ENCODE results near the gene BAIAP2.

The BAIAP2 gene

GRCh38 chr17:81050645-81051625, 16.0 kb downstream of the BAIAP2 start:
- no peak for DNase-seq (ENCODE audit: low read depth in 2 of 2, low spot score in 1 of 2)

GRCh38 chr17:81052199-81052997, 17.4 kb downstream of the BAIAP2 start:
- DNase-seq (ENCODE audit: low read depth in 2 of 2, low spot score in 1 of 2) = no peak

DNA sequence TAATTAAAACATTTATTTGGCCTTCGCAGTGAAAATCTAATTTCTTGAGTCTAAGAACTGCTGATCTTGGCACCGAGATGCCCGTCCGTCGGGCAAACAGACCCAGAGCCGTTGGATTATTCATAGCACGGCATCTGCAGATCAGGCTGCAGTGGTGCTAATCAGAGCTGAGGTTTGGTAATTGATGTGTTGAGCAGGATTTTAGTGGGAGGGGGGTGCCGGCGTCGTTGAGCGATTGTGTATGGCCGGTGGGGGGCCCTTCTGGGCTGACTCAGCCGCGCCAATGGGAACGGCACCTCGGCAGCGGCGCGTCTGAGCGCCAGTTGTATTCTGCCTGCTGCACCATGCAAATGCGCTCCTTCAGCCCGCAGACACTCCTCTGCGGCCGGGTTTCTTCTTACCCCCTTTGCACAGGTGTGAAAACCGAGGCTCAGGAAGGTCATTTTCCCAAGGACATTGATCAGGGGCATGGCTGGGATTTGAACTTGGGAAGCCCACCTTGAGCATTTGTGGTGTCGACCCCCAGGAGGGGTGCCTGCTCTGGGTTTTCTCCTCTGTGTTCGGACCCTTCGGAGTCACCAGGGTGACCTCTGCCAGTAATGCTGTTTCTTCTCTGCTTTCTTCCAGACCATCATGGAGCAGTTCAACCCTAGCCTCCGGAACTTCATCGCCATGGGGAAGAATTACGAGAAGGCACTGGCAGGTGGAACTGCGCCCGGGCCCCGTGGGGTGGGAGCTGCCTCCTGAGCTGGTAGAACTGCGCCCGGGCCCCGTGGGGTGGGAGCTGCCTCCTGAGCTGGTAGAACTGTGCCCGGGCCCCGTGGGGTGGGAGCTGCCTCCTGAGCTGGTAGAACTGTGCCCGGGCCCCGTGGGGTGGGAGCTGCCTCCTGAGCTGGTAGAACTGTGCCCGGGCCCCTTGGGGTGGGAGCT, 18.4 kb downstream of the BAIAP2 start:
- DNase-seq (ENCODE audit: low read depth in 2 of 2, low spot score in 1 of 2) = no peak

DNA sequence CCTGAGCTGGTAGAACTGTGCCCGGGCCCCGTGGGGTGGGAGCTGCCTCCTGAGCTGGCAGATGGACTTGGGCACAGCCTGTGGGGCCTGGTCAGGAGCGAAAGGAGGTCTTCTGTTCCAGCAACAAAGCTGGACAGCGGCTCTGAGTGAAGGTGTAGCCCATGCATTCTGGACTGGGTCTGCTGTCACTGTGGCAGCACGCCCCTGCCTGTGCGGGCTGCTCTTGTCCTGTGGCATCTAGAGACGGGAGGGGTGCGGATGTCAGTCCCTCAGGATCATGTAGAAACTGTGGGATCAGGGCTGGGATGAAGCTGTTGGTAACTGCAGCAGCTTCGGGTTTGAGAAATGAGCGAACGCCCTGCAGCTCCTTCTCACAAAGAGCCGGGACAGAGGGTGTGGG, 19.4 kb downstream of the BAIAP2 start:
- DNase-seq (ENCODE audit: low read depth in 2 of 2, low spot score in 1 of 2) = no peak

DNA sequence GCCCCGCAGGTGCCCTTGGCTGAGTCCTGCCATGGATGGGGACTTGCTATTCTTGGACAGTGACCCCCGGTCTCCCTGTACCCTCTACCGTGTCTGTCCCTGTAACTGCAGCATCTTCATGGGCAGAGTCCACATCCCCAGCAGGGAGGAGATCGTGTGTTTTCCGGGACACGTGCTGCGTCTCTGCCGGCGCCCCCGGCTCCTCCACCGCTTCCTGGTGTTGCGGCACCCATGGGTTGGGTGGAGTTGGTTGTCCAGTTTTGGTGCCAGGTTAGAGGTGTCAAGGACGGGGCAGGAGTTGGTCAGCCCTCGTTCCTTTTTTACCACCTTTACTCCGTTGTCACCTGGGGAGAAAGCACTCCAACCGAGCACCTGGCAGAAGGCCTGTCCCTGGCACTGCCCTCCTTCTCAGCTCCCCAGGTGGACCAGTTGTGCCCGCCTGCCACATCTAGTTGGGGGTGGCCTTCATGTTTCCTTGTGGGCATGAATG, 20.0 kb downstream of the BAIAP2 start:
- no peak for DNase-seq (ENCODE audit: low read depth in 2 of 2, low spot score in 1 of 2)

GRCh38 chr17:81056312-81056711, 21.4 kb downstream of the BAIAP2 start:
- no peak for DNase-seq (ENCODE audit: low read depth in 2 of 2, low spot score in 1 of 2)

DNA sequence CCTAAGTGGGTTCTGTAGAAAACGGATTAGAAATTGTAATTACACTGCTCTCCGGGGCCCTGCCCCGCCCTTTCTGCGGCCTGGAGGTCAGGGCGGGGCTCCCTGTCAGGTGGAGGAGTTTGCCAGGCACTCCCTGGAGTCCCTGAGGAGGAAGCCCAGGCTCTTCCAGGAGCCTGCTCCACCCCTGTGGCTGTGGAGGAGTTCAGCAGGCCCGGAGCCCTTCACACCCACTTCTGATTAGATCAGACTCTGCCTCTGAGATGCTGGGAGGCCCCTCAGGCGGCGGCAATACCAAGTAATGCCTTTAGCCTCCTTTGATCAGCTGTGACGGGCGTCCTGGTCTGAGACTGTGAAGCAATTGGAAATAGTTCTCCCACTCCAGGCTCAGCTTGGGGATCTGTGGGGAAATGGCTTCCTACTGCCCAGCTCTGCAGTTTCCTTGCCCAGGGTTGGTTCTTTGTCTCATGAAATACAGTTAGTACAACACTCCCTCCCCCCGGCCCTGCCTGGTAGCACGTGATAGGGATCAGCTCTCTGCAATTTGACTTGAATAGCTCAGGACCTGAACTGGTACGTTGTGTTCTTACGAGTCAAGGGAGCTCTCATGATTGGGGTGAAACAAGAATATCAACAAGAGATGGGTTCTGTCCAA, 22.3 kb downstream of the BAIAP2 start:
- DNase-seq (ENCODE audit: low read depth in 2 of 2, low spot score in 1 of 2) = no peak

DNA sequence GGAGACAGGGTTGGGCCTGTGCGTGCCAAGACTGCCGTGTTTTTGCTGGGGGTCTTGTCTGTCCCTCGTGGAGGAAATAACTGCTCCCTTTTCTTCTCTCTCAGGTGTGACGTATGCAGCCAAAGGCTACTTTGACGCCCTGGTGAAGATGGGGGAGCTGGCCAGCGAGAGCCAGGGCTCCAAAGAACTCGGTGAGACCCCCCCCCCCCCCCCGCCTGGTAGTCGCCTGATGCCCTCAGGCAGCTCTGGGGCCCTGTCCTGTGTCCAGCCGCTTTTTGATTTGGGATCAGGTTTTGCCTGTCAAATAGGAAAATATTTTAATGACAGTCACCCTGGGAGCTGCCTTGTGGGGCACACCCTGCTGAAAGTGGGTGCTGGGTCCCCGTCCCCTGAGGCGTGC, 22.8 kb downstream of the BAIAP2 start:
- DNase-seq (ENCODE audit: low read depth in 2 of 2, low spot score in 1 of 2) = no peak

GRCh38 chr17:81058263-81058871, 23.4 kb downstream of the BAIAP2 start:
- DNase-seq (ENCODE audit: low read depth in 2 of 2, low spot score in 1 of 2) = no peak

DNA sequence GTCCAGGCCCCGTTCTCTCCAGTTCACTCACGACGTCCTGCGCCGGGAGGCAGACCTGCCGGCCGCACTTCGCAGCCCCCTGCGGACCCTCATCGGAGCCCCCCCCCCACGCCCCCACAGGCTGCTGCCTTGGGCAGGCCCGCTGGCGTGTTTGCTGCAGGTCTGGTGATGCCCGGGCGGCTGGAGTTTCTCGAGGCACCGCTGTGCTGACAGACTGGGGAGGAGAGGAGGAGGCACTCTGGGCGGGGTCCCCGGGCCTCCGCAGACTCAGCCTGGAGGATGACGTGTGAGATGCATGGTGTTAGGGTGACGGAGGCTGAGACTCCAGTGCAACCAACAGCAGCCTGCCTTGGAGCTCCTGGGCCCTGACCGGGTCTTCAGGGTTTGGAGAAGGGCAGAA, 24.1 kb downstream of the BAIAP2 start:
- no peak for DNase-seq (ENCODE audit: low read depth in 2 of 2, low spot score in 1 of 2)

GRCh38 chr17:81060416-81060815, 25.5 kb downstream of the BAIAP2 start:
- DNase-seq (ENCODE audit: low read depth in 2 of 2, low spot score in 1 of 2) = no peak

DNA sequence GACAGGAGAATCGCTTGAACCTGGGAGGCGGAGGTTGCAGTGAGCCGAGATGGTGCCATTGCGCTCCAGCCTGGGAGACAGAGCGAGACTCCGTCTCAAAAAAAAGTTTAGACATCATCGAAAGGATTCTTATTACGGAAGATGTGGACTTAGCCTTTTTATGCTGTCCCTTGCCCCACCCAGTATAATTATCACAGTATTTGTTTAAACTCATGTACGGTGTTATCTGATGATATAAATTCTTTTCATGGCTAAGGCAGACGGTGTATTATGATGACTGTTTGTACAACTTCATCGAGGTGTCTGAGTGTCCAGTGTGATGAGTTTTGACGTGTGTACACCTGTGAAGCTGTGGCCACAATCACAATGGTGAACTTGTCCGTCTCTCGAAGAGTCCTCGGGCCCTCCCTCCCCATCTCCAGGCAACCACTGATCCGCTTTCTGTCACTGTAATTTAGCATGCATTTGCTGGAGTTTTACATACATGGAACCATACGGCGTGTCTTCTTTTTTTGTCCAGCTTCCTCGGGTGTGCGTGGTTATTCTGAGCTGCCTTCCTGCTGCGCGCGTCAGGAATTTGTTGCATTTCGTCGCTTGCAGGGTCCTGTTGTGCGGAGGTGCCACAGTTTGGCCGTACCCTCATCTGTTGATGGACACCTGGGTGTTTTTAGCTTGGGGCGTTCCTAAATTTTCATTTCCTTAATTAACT, 26.2 kb downstream of the BAIAP2 start:
- no peak for DNase-seq (ENCODE audit: low read depth in 2 of 2, low spot score in 1 of 2)

DNA sequence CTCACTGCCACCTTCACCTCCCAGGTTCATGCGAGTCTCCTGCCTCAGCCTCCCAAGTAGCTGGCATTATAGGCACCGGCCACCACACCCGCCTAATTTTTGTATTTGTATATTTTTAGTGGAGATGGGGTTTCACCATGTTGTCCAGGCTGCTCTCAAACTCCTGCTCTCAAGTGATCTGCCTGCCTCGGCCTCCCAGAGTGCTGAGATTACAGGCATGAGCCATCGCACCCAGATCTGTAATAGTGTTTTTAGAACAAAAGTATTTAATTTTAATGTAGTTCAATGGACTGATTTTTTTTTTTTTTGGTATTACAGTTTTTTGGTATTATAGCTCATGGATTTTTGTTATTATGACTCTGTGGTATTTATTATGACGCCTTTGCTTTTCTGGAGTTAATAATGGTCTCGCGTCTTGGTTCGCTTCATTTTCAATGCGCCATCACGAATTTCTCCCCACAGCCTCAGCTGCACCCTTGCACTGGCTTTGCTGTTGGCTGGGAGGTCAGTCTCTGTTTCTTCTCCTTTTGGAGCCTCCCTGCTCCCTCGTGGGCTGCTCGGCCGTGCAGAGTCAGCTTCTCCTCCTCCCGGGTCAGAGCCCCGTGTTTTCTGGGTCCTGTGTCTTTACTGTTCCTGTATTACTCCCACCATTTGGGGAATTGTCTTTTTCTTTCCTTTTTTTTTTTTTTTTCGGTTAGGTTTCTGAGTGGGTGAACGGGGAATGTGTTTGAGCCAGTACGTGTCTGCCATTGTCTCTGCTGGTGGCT, 27.2 kb downstream of the BAIAP2 start:
- no peak for DNase-seq (ENCODE audit: low read depth in 2 of 2, low spot score in 1 of 2)

- DNase-seq (ENCODE audit: low read depth in 2 of 2, low spot score in 1 of 2) = no peak
Observed at GRCh38 chr17:81063106-81064093, 28.4 kb downstream of the BAIAP2 start.

GRCh38 chr17:81064678-81065475, 29.9 kb downstream of the BAIAP2 start:
- DNase-seq (ENCODE audit: low read depth in 2 of 2, low spot score in 1 of 2) = no peak

GRCh38 chr17:81065500-81065899, 30.5 kb downstream of the BAIAP2 start:
- no peak for DNase-seq (ENCODE audit: low read depth in 2 of 2, low spot score in 1 of 2)

- DNase-seq (ENCODE audit: low read depth in 2 of 2, low spot score in 1 of 2) = no peak
Observed at GRCh38 chr17:81066072-81066471, 31.1 kb downstream of the BAIAP2 start.

Data from stimulated activated CD8-positive, alpha-beta memory T cell treated with anti-CD3 and anti-CD28 coated beads, Interleukin-4, amount 100 ng/mL, for 4 hours (primary cell).